ENCODE data around the gene FAM174A.

FAM174A gene

DNA sequence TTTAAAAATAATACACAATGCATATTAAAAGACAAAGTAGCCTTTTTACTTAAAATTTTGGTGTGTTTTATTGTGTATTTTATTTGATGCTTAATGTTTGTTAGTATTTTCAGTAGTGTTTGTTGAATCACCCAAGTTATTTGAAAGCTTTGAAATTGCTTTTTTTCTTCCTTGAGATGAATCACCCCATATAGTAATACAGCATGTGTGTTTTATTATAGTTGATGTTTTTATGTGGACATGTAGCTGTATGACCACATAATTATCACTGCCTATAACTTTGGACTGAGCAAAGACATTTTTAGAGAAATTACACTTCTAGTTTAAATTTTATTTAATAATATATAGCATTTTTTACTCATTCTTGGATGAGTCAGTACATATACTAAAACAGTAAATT, 18.0 kb downstream of the FAM174A start:
- DNase-seq (ENCODE audit: extremely low read depth, insufficient read length), result no peak
- no peaks in the 10 kb centered on the region for H3K27me3 ChIP-seq (replicated peaks; ENCODE audit: control insufficient read depth, insufficient read depth, low read length)
- no peak for TF ChIP-seq CTCF (IDR thresholded peaks at IDR 0.05; ENCODE audit: insufficient read depth, low read length, poor library complexity, severe bottlenecking)

GRCh38 chr5:100560860-100561259, 25.7 kb downstream of the FAM174A start:
- no peak for TF ChIP-seq CTCF (IDR thresholded peaks at IDR 0.05; ENCODE audit: insufficient read depth, low read length, poor library complexity, severe bottlenecking)
- Histone ChIP-seq H3K4me3 (replicated peaks; ENCODE audit: low read depth, low read length) (no peak overlapping the region), H3K36me3 (ENCODE audit: control insufficient read depth, insufficient read depth, low read length) (no peaks in the 10 kb centered on the region), H3K27me3 (replicated peaks; ENCODE audit: control insufficient read depth, insufficient read depth, low read length) (no peaks in the 10 kb centered on the region)
- DNase-seq (ENCODE audit: extremely low read depth, insufficient read length), result no peak

More for the DNA sequence above, 18.0 kb downstream of the FAM174A start:
- Histone ChIP-seq H3K4me3 (replicated peaks; ENCODE audit: low read depth, low read length) (no peak overlapping the region), H3K36me3 (ENCODE audit: control insufficient read depth, insufficient read depth, low read length) (no peaks in the 10 kb centered on the region)

DNA sequence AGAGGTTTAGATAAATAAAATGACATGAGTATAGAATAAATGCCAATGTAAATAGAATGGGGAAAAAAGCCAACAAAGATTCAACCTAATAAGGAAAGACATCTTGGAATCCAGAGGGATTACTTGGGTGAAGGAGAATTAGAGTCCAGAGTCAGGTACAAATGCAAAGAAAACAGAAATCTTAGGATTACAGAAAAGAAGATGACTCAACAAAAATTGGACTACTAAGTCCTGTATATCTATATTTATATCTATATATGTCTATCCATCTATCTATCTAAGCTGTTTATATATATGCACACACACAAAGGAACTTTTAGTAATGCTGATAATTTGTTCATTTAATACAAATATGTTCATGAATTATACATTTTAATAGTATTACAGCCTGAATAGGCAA, 27.6 kb downstream of the FAM174A start:
- DNase-seq (ENCODE audit: extremely low read depth, insufficient read length), result no peak
- H3K36me3 ChIP-seq (ENCODE audit: control insufficient read depth, insufficient read depth, low read length), result no peaks in the 10 kb centered on the region
- no peaks in the 10 kb centered on the region for H3K27me3 ChIP-seq (replicated peaks; ENCODE audit: control insufficient read depth, insufficient read depth, low read length)
- TF ChIP-seq CTCF (IDR thresholded peaks at IDR 0.05; ENCODE audit: insufficient read depth, low read length, poor library complexity, severe bottlenecking), result no peak
- H3K4me3 ChIP-seq (replicated peaks; ENCODE audit: low read depth, low read length), result no peak overlapping the region

DNA sequence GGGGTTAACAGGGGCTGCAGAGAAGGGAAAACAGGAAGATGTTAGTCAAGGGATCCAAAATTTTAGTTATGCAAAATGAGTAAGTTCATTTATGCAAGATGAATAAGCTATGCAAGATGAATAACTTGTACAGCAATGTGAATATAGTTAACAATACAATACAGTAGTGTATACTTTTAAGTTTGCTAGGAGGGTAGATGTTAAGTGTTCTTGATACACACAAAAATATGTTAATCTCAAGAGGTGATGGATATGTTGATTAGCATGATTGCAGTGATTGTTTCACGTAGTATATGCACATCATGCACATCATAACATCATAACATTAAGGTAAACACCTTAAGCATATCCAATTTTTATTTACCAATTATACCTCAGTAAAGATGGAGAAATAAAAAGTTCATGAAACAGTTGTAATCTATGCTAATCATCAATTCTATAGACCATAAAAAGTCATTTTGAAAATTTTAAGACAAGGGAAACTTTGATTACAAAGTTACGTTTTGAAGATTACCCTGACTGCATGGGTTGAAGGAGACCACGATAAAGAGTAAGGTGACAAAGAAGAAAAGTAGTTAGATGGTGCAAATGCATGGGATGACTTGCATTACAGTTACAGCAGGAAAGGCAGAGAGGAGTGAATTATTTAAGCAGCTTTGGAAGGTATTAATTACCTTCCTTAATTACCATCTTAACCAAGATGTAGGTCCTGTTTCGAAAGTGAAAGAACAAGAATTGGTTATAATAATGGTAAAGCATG, 31.4 kb downstream of the FAM174A start:
- Histone ChIP-seq H3K36me3 (ENCODE audit: control insufficient read depth, insufficient read depth, low read length) (no peaks in the 10 kb centered on the region), H3K4me3 (replicated peaks; ENCODE audit: low read depth, low read length) (no peak overlapping the region), H3K27me3 (replicated peaks; ENCODE audit: control insufficient read depth, insufficient read depth, low read length) (no peaks in the 10 kb centered on the region)
- DNase-seq (ENCODE audit: extremely low read depth, insufficient read length), result no peak
- TF ChIP-seq CTCF (IDR thresholded peaks at IDR 0.05; ENCODE audit: insufficient read depth, low read length, poor library complexity, severe bottlenecking), result no peak

GRCh38 chr5:100574716-100575115, 39.5 kb downstream of the FAM174A start:
- Histone ChIP-seq H3K4me3 (replicated peaks; ENCODE audit: low read depth, low read length) (no peak overlapping the region), H3K27me3 (replicated peaks; ENCODE audit: control insufficient read depth, insufficient read depth, low read length) (no peaks in the 10 kb centered on the region), H3K36me3 (ENCODE audit: control insufficient read depth, insufficient read depth, low read length) (no peaks in the 10 kb centered on the region)
- no peak for TF ChIP-seq CTCF (IDR thresholded peaks at IDR 0.05; ENCODE audit: insufficient read depth, low read length, poor library complexity, severe bottlenecking)
- DNase-seq (ENCODE audit: extremely low read depth, insufficient read length), result no peak

DNA sequence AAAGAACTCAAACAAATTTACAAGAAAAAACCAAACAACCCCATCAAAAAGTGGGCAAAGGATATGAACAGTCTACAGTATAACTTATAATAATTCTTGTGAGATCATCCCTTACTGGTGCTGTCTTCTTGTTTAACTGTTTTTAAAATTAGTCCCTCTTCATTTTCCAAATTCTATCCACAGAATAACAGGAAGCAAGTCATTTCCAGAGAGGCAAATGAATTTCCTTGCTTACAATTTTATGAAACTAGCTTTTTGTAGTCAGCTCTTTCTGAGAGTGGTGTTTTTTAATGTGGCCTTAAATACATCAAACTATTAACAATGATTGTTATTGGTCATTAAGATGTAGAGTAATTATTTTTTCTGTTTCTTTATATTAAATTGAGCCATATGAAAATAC, 40.6 kb downstream of the FAM174A start:
- Histone ChIP-seq H3K4me3 (replicated peaks; ENCODE audit: low read depth, low read length) (no peak overlapping the region), H3K27me3 (replicated peaks; ENCODE audit: control insufficient read depth, insufficient read depth, low read length) (no peaks in the 10 kb centered on the region), H3K36me3 (ENCODE audit: control insufficient read depth, insufficient read depth, low read length) (no peaks in the 10 kb centered on the region)
- no peak for TF ChIP-seq CTCF (IDR thresholded peaks at IDR 0.05; ENCODE audit: insufficient read depth, low read length, poor library complexity, severe bottlenecking)
- no peak for DNase-seq (ENCODE audit: extremely low read depth, insufficient read length)

All from GM06990 (cell line).